ENCODE results near the gene CACTIN.
A peak's percentile ranks its signal among the peaks of the same experiment; 100 is the strongest.
"Not testable (repeated sequence)": the region's sequence is repeated elsewhere in the genome, so short reads cannot be mapped to it uniquely, and the experiment has no call there.

The CACTIN gene

GRCh38 chr19:3632739-3633558 is 6.4 kb upstream of the CACTIN start:
- H3K4me3 ChIP-seq (ENCODE audit: low read depth, low read length) = no peak overlapping the region
- no peak for DNase-seq (ENCODE audit: low read depth)
- TF ChIP-seq CTCF (IDR thresholded peaks at IDR 0.05; ENCODE audit: low read depth, low read length, missing control alignments) = no peak

GRCh38 chr19:3632098-3632497 is 5.5 kb upstream of the CACTIN start:
- no peak overlapping the region for H3K4me3 ChIP-seq (ENCODE audit: low read depth, low read length)
- no peak for TF ChIP-seq CTCF (IDR thresholded peaks at IDR 0.05; ENCODE audit: low read depth, low read length, missing control alignments)
- DNase-seq (ENCODE audit: low read depth) = no peak

GRCh38 chr19:3631053-3631861 is 4.7 kb upstream of the CACTIN start:
- no peak for TF ChIP-seq CTCF (IDR thresholded peaks at IDR 0.05; ENCODE audit: low read depth, low read length, missing control alignments)
- no peak overlapping the region for H3K4me3 ChIP-seq (ENCODE audit: low read depth, low read length)
- no peak for DNase-seq (ENCODE audit: low read depth)

- DNase-seq (ENCODE audit: low read depth); H3K4me3 ChIP-seq (ENCODE audit: low read depth, low read length): not testable (repeated sequence)
These were observed 2.2 kb upstream of the CACTIN start for GRCh38 chr19:3628766-3629165.

GRCh38 chr19:3627351-3627723 is 747 bp upstream of the CACTIN start:
- no peak for DNase-seq (ENCODE audit: low read depth)
- 0 out of 2 replicates have a peak overlapping the region, but pooled peaks have one; percentile 15 for H3K4me3 ChIP-seq (ENCODE audit: low read depth, low read length)
- no peak for TF ChIP-seq CTCF (IDR thresholded peaks at IDR 0.05; ENCODE audit: low read depth, low read length, missing control alignments)

GRCh38 chr19:3625996-3626472 is 556 bp downstream of the CACTIN start:
- TF ChIP-seq CTCF (IDR thresholded peaks at IDR 0.05; ENCODE audit: low read depth, low read length, missing control alignments) = no peak
- DNase-seq (ENCODE audit: low read depth) = no peak
- H3K4me3 ChIP-seq (ENCODE audit: low read depth, low read length) = peak overlapping the region; percentile 79

- TF ChIP-seq CTCF (IDR thresholded peaks at IDR 0.05; ENCODE audit: low read depth, low read length, missing control alignments) = no peak
- H3K4me3 ChIP-seq (ENCODE audit: low read depth, low read length) = no peak overlapping the region
- no peak for DNase-seq (ENCODE audit: low read depth)
These were observed 2.9 kb downstream of the CACTIN start for GRCh38 chr19:3623716-3624115.
